Measurements from ENCODE around the gene TPX2. TPM values are rescaled to one million over a fixed set of nuclear protein-coding genes. Genes with fewer than 3 reads are reported as not detected.

TPX2 gene
- not detected for total RNA-seq

- TF ChIP-seq POLR2A (IDR thresholded peaks at IDR 0.05): peak in 2 of 3 donors; percentile 68 to 72
- TF ChIP-seq CTCF (IDR thresholded peaks at IDR 0.05): peak in 4 of 7 experiments; percentile 30 to 45 (median 38)
- H3K9me3 ChIP-seq: no peaks in the 10 kb centered on the region
- H3K27ac ChIP-seq: peak within 1 kb of the TSS; percentile 46 to 81 (median 70)
- H3K36me3 ChIP-seq (replicated peaks in 1 of 2; ENCODE audit: insufficient read depth in 1 of 2, low read depth in 2 of 2): no peaks in the 10 kb centered on the region
- H3K27me3 ChIP-seq: no peaks in the 10 kb centered on the region
- 0% methylated on average over 29 to 54 of the region's 54 CpGs for WGBS, 2 donors
- peaks cover 6% of the 10 kb centered on the region for H3K4me1 ChIP-seq
- DNase-seq (peak; percentile 94 to 97 (median 96)), ATAC-seq (peak; percentile 100)
- intact Hi-C loops (cut with DNase I): no loop called here
- H3K4me3 ChIP-seq: peak within 1 kb of the TSS; percentile 45 to 86
Measured at GRCh38 chr20:31738729-31739549, at the start of gene TPX2. TSS of gene TPX2 (plus strand) at chr20:31739290. CDS start at chr20:31757477, 18,187 bp downstream.

- Histone ChIP-seq H3K27me3 (no peaks in the 10 kb centered on the region), H3K9me3 (no peaks in the 10 kb centered on the region), H3K27ac (no peak overlapping the region), H3K4me1 (peaks cover 46% of the 10 kb centered on the region), H3K36me3 (replicated peaks in 1 of 2; ENCODE audit: insufficient read depth in 1 of 2, low read depth in 2 of 2) (peaks cover 0 to 2% of the 10 kb centered on the region in 2 donors), H3K4me3 (no peak overlapping the region)
- ATAC-seq: no peak
- 77 to 79% methylated on average over 3 of the region's 3 CpGs for WGBS, 2 donors
- DNase-seq: no peak
- intact Hi-C loops (cut with DNase I): no loop called here
- no peak for TF ChIP-seq POLR2A (IDR thresholded peaks at IDR 0.05)
- no peak for TF ChIP-seq CTCF (IDR thresholded peaks at IDR 0.05)
Measured at GRCh38 chr20:31690124-31690666, 48.9 kb upstream of the TPX2 start.

- H3K4me3 ChIP-seq: no peak overlapping the region
- H3K36me3 ChIP-seq (replicated peaks in 1 of 2; ENCODE audit: insufficient read depth in 1 of 2, low read depth in 2 of 2): peaks cover 0 to 2% of the 10 kb centered on the region in 2 donors
- intact Hi-C loops (cut with DNase I): no loop called here
- ATAC-seq (no peak), DNase-seq (no peak)
- H3K4me1 ChIP-seq: peaks cover 48% of the 10 kb centered on the region
- no peaks in the 10 kb centered on the region for H3K27me3 ChIP-seq
- H3K27ac ChIP-seq: no peak overlapping the region
- no peaks in the 10 kb centered on the region for H3K9me3 ChIP-seq
- TF ChIP-seq CTCF (IDR thresholded peaks at IDR 0.05) (no peak), POLR2A (IDR thresholded peaks at IDR 0.05) (no peak)
- 48 to 64% methylated on average over 1 of the region's 1 CpG for WGBS, 2 donors
Measured at GRCh38 chr20:31691646-31692275, 47.3 kb upstream of the TPX2 start.

GRCh38 chr20:31693402-31693801 lies 45.7 kb upstream of the TPX2 start:
- Histone ChIP-seq H3K4me3 (no peak overlapping the region), H3K9me3 (no peaks in the 10 kb centered on the region), H3K36me3 (replicated peaks in 1 of 2; ENCODE audit: insufficient read depth in 1 of 2, low read depth in 2 of 2) (no peaks in the 10 kb centered on the region), H3K27me3 (no peaks in the 10 kb centered on the region), H3K27ac (no peak overlapping the region), H3K4me1 (peaks cover 59% of the 10 kb centered on the region)
- ATAC-seq: no peak
- intact Hi-C loops (cut with DNase I): no loop called here
- no peak for DNase-seq
- TF ChIP-seq CTCF (IDR thresholded peaks at IDR 0.05) (no peak), POLR2A (IDR thresholded peaks at IDR 0.05) (no peak)
- WGBS, 2 donors: 82 to 91% methylated on average over 6 of the region's 6 CpGs
